ENCODE measurements around the gene TFEB. TPM values are rescaled to one million over a fixed set of nuclear protein-coding genes. Genes with fewer than 3 reads are reported as not detected.
A peak's percentile ranks its signal among the peaks of the same experiment; 100 is the strongest.

The TFEB gene
- total and polyA plus RNA-seq, 10 donors = 55.9 to 150 (median 76.9) TPM

DNA sequence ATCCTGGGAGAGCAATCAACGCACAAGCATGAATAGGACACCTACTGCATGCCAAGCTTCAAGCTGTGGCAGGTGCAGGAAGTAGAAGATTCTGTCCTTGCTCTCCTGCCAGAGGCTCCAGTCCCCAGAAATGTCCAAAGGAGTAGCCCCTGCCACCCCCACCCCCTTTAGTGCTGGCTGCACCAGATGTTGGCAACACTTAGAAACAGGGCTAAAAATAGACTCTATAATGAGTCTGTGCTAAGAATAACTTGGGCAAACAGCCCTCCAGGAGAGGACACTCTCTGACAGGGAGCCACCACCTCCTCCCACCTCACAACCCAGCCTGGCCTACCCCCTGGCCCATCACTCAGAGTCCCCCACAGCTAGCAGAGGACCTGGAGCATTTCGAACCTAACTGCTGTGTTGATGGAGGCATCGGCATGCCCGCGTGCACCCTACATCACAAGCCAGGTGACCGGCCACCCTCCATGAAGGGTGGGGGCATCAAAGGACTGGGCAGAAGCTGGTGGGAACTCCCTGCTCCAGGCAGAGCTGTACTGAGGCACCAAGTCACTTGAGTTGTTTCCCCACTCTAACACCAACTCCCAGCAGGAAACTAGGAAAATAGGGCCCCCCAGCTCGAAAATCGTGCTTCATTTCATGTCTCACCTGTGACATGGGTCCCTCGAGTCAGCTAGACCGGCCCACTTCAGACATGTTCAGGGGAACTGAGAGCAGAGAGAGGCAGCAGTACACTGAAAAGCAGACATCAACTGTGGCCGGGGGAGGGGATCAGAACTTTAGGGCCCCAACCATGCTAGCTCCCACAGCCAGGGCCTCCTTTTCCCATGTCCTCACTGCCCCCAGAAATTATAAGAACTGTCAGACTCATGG, 18.7 kb downstream of the TFEB start:
- Histone ChIP-seq H3K27me3 (replicated peaks in 1 of 7) (no peaks in the 10 kb centered on the region), H3K36me3 (peaks cover 0 to 48% (median 0%) of the 10 kb centered on the region in 6 donors), H3K4me1 (peaks cover 34 to 100% (median 94%) of the 10 kb centered on the region in 6 donors), H3K4me3 (peak overlapping the region in 1 of 8 donors; percentile 14), H3K27ac (peak overlapping the region in 6 of 8 donors; percentile 22 to 80 (median 56)), H3K9me3 (no peaks in the 10 kb centered on the region)
- DNase-seq = no peak
- TF ChIP-seq POLR2AphosphoS5 (IDR thresholded peaks at IDR 0.05) = peak in 1 of 3 donors; percentile 28
- no peak for TF ChIP-seq POLR2A (IDR thresholded peaks at IDR 0.05)
- 75 to 83% (median 80%) methylated on average over 10 to 11 of the region's 11 CpGs for WGBS, 5 donors
- intact Hi-C loops (cut with DNase I; ENCODE audit: low total_unique reads) = no loop called here

DNA sequence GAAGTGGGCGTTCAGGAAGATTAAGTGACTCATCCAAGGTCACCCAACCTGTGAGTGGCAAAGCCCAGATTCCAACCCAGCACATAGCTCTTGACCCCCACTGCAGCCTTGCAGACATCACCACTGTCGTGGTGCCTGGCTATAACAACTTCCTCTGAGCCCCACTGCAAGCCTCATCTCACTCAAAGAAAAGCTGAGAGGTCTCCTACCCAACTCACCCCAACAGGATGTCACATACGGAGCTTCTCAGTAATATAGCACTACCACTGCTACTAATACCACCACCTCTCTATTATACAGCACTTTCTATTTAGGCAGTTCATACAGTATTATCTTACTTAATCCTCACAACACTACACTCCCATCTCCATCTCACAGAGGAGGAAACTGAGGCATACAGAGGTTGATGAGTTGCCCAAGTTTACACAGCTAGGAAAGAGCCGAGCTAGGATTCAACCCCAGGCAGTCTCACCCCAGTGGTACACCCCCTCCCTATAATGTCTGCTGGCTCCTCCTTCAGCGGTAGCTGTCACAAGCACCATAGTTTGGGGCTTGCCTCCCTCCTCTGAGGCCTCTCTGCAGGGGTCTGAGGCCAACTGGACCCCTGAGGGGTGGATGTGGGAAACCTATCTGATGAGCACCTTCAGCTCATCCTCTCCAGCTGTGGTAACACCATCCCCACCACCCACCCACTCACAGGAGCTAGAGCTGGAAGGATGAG, 19.5 kb downstream of the TFEB start:
- H3K27me3 ChIP-seq (replicated peaks in 1 of 7) = no peaks in the 10 kb centered on the region
- peak overlapping the region in 5 of 8 donors; percentile 22 to 80 (median 56) for H3K27ac ChIP-seq
- no peaks in the 10 kb centered on the region for H3K9me3 ChIP-seq
- TF ChIP-seq POLR2A (IDR thresholded peaks at IDR 0.05) = no peak
- TF ChIP-seq, protein P1, sequence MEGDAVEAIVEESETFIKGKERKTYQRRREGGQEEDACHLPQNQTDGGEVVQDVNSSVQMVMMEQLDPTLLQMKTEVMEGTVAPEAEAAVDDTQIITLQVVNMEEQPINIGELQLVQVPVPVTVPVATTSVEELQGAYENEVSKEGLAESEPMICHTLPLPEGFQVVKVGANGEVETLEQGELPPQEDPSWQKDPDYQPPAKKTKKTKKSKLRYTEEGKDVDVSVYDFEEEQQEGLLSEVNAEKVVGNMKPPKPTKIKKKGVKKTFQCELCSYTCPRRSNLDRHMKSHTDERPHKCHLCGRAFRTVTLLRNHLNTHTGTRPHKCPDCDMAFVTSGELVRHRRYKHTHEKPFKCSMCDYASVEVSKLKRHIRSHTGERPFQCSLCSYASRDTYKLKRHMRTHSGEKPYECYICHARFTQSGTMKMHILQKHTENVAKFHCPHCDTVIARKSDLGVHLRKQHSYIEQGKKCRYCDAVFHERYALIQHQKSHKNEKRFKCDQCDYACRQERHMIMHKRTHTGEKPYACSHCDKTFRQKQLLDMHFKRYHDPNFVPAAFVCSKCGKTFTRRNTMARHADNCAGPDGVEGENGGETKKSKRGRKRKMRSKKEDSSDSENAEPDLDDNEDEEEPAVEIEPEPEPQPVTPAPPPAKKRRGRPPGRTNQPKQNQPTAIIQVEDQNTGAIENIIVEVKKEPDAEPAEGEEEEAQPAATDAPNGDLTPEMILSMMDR (IDR thresholded peaks at IDR 0.05 in 8 of 11, conservative IDR thresholded peaks at IDR 0.05 in 3 of 11) = no peak
- TF ChIP-seq POLR2AphosphoS5 (IDR thresholded peaks at IDR 0.05) = no peak
- peaks cover 0 to 56% (median 0%) of the 10 kb centered on the region in 6 donors for H3K36me3 ChIP-seq
- H3K4me1 ChIP-seq = peaks cover 34 to 100% (median 90%) of the 10 kb centered on the region in 6 donors
- 52 to 62% (median 53%) methylated on average over 5 of the region's 5 CpGs for WGBS, 5 donors
- DNase-seq = no peak
- intact Hi-C loops (cut with DNase I; ENCODE audit: low total_unique reads) = no loop called here
- H3K4me3 ChIP-seq = peak overlapping the region in 1 of 8 donors; percentile 14

DNA sequence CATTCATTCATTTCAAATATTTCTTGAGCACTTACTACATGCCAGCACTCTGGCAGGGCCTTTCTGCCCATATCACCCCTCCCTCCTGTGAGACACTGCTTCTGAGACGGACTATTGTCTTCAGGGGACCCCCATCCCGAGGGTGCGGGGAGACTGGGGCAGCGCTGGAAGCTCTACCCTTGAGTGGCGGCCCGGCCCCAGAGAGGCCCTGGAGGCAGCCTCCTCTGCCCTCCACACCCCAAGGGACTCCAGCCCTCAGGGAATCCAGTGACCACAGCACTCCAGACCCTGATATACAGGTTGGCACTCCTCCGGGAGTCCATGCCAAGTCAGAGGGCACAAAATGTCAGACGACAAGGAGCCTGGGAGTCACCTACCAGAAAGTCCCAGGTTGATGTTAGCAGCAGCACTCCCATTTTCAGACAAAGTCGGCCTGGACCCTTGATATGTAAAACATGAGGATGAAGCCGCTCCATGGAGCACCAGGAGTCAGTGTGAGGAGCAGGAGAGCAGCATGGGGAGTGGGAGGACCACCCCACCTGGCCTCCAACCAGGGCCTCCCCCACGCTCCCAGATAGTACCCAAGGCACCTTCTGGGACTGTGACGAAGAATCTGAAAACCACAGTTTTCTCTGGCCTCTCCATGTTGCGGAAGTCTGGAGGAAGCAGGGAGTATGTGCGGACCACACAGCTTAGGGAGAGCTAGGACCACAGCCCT, 20.7 kb downstream of the TFEB start:
- Histone ChIP-seq H3K9me3 (no peaks in the 10 kb centered on the region), H3K27me3 (replicated peaks in 1 of 7) (no peaks in the 10 kb centered on the region), H3K4me3 (no peak overlapping the region), H3K4me1 (peaks cover 23 to 94% (median 78%) of the 10 kb centered on the region in 6 donors), H3K27ac (peak overlapping the region in 5 of 8 donors; percentile 14 to 80 (median 67)), H3K36me3 (peaks cover 0 to 64% (median 0%) of the 10 kb centered on the region in 6 donors)
- TF ChIP-seq POLR2A (IDR thresholded peaks at IDR 0.05) = no peak
- TF ChIP-seq, protein P1 (IDR thresholded peaks at IDR 0.05 in 8 of 11, conservative IDR thresholded peaks at IDR 0.05 in 3 of 11) = no peak
- no peak for TF ChIP-seq POLR2AphosphoS5 (IDR thresholded peaks at IDR 0.05)
- 87 to 94% (median 87%) methylated on average over 8 to 14 of the region's 14 CpGs for WGBS, 5 donors
- no peak for DNase-seq
- intact Hi-C loops (cut with DNase I; ENCODE audit: low total_unique reads) = no loop called here

DNA sequence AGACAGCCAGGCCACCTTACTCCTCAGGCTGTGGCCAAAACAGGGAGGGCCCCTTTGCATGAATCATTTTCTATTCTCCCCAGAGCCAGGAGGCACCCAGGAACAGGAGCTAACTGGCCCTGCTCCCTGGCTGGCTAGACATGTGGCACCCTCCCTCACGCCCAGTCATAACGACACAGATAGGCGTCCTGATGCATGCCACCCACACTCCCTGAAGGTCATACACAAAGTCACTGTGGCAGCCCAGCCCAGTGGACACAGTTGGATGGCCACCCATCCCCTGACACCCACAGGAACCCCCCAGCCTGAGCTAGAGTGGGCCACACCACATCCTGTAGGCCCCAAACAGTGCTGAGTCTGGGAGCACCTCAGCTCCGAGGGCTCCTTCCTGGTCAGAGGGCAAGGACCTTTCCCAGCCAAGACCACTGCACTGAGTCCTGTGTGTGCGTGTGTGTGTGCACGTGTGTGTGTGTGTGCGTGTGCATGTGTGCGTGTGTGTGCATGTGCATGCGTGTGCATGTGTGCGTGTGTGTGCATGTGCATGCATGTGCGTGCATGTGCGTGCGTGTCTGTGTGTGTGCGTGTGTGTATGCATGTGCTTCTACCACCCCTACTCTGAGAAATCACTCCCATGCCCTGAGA, 21.6 kb downstream of the TFEB start:
- TF ChIP-seq, protein P1 (IDR thresholded peaks at IDR 0.05 in 8 of 11, conservative IDR thresholded peaks at IDR 0.05 in 3 of 11) = no peak
- TF ChIP-seq POLR2A (IDR thresholded peaks at IDR 0.05) (no peak), POLR2AphosphoS5 (IDR thresholded peaks at IDR 0.05) (peak; percentile 48 to 64 (median 56))
- Histone ChIP-seq H3K4me1 (peaks cover 20 to 91% (median 73%) of the 10 kb centered on the region in 6 donors), H3K4me3 (peak overlapping the region in 1 of 8 donors; percentile 34), H3K9me3 (no peaks in the 10 kb centered on the region), H3K36me3 (peaks cover 0 to 65% (median 0%) of the 10 kb centered on the region in 6 donors), H3K27ac (peak overlapping the region in 7 of 8 donors; percentile 9 to 80 (median 64)), H3K27me3 (replicated peaks in 1 of 7) (no peaks in the 10 kb centered on the region)
- peak; percentile 79 for DNase-seq
- WGBS, 5 donors = 72 to 84% (median 82%) methylated on average over 8 to 14 of the region's 14 CpGs
- intact Hi-C loops (cut with DNase I; ENCODE audit: low total_unique reads) = no loop called here

All from spleen (tissue), 11 donors.